GM19468 (cell line): ENCODE measurements around the gene ANKRD16.
"Not testable (repeated sequence)": the region's sequence is repeated elsewhere in the genome, so short reads cannot be mapped to it uniquely, and the experiment has no call there.

Source experiments
- ATAC-seq: cut with Tn5 transposase; IDR thresholded peaks from one replicate; pipeline ENCODE4 v1.9.1; 2021; ENCODE audit warnings: mild to moderate bottlenecking, moderate library complexity, moderate number of reproducible peaks; ENCODE audit not compliant: unreplicated experiment; ENCODE audit errors: extremely low read depth

Gene ANKRD16

GRCh38 chr10:5887029-5887428 is 2.7 kb downstream of the ANKRD16 start:
- no peak for ATAC-seq

GRCh38 chr10:5885619-5886018 is 4.1 kb downstream of the ANKRD16 start:
- ATAC-seq, result no peak

DNA sequence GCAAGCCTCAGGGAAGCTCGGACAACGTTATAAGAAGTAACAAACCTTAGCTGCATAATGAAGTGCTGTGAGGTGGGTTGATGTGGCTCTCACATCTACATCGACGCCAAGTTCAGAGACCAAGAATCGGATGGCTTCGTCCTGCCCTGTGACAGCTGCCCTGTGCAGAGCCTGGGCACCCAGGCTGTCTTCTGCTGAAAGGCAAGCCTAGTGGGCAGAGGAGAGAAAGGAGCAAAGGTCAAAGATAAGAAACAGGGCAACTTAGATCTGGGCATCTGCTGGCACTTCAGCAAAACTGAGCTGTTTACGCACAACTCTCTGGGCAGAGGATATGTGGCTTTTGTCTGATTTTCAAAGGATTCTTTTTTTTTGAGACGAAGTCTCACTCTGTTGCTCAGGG is 6.7 kb downstream of the ANKRD16 start:
- no peak for ATAC-seq

- ATAC-seq, result not testable (repeated sequence)
These were observed 12.7 kb downstream of the ANKRD16 start for GRCh38 chr10:5877041-5877440.

- no peak for ATAC-seq
These were observed 13.4 kb downstream of the ANKRD16 start for GRCh38 chr10:5876181-5876768.

GRCh38 chr10:5873515-5873995 is 16.1 kb downstream of the ANKRD16 start:
- ATAC-seq, result peak; percentile 39

DNA sequence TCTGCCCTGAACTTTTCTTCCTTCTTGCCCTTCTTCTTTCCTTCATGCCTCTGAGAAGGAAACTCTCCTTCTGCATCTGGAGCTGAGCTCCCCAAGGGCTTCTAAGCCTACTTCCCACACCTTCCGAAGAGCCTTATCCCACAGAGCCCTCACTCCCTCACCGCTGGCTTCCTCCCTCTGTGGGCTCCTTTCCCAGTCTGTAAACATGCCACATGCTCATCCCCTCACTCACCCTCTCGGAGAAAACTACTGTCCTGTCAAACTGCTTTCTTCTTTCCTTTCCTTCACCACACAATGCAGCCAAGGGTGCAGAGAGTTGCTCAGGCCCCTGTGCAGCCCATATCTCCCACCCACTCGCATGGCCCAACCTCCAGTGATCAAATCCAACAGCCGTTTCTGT is 18.1 kb downstream of the ANKRD16 start:
- ATAC-seq, result no peak

GRCh38 chr10:5869156-5869555 is 20.5 kb downstream of the ANKRD16 start:
- ATAC-seq, result no peak

DNA sequence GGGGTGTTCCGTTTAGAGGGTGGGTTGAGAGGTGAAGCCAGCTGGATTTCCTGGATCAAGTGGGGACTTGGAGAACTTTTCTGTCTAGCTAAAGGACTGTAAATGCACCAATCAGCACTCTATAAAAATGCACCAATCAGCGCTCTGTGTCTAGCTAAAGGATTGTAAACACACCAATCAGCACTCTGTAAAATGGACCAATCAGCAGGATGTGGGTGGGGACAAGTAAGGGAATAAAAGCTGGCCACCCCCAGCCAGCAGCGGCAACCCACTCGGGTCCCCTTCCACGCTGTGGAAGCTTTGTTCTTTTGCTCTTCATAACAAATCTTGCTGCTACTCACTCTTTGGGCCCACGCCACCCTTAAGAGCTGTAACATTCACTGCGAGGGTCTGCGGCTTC is 21.3 kb downstream of the ANKRD16 start:
- ATAC-seq, result not testable (repeated sequence)

DNA sequence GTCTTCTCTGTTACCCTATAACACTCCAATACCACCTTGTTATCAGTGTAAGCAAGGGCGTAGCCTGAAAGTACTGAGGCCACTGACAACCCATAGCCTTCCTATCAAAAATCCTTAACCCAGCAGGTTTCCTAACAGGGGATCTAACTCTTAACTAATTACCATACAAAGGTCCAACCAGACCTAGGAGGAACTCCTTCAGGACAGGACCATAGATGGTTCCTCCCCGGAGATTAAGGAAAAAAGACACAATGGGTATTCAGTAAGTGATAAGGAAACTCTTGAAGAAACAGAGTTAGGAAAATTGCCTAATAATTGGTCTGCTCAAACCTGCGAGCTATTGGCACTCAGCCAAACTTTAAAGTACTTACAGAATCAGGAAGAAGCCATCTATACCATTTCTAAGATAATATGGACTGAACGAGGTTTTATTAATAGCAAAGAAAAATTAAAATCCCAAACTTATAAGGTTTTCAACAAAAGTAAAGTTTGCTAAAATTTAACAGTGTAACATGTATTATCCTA is 22.5 kb downstream of the ANKRD16 start:
- not testable (repeated sequence) for ATAC-seq

DNA sequence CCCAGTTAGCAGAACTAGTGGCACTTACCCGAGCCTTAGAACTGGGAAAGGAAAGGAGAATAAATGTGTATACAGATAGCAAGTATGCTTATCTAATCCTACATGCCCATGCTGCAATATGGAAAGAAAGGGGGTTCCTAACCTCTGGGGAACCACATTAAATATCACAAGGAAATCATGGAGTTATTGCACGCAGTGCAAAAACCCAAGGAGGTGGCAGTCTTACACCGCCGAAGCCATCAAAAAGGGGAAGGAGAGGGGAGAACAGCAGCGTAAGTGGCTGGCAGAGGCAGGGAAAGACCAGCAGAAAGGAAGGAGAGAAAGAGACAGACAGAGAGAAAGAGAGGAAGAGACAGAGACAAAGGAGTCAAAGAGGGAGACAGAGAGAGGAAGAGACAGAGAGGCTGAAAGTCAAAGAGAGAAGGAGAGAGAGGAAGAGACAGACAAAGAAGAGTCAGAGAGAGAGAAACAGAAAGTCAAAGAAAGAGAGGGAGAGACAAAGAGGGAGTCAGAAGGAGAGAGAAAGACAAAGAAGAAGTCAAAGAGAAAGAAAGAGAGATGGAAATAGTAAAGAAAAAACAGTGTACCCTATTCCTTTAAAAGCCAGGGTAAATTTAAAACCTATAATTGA is 23.1 kb downstream of the ANKRD16 start:
- not testable (repeated sequence) for ATAC-seq

DNA sequence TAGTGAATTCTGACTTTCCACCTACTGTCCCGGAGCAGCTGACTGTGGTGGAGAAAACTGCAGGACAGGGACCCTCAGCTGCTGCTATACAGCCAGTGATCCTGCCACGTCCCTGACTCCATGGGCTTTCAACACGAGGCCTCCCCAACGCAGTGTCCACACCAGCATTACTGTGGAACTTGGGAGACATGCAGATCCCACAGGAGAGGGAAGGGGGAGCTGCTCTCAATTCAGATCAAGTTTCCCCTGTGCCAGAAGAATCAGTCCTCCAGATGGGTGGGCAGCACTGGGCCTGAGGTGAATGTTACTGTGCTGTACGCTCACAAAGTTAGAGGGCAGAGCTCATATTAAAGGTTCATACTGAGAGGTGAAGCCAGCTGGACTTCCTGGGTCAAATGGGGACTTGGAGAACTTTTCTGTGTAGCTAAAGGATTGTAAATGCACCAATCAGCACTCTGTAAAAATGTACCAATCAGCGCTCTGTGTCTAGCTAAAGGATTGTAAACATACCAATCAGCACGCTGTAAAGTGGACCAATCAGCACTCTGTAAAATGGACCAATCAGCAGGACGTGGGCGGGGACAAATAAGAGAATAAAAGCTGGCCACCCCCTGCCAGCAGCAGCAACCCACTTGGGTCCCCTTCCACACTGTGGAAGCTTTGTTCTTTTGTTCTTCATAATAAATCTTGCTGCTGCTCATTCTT is 26.6 kb downstream of the ANKRD16 start:
- ATAC-seq, result not testable (repeated sequence)

GRCh38 chr10:5862360-5862961 is 27.2 kb downstream of the ANKRD16 start:
- ATAC-seq, result peak; percentile 93

GRCh38 chr10:5860066-5860465 is 29.6 kb downstream of the ANKRD16 start:
- ATAC-seq, result no peak

DNA sequence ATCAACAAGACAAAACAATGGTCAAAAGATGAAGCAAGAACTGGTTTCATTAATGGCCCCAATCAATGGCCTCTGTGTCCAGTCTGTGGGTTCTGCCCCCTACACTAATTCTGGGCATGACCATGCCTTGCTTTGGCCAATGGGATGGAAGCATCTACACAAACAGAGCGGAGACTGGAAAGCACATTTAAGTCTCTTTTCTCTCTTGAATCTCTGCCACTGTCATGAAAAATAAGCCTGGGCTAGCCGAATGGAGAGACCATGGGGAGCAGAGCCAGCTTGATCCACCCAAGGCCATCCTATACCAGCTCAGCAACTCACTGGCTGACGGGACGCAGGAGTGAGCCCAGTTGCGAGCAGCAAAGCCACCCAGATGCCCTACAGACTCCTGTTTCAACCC is 30.9 kb downstream of the ANKRD16 start:
- no peak for ATAC-seq

GRCh38 chr10:5856701-5857004 is 33.0 kb downstream of the ANKRD16 start:
- ATAC-seq, result no peak

GRCh38 chr10:5855979-5856700 is 33.6 kb downstream of the ANKRD16 start:
- no peak for ATAC-seq

DNA sequence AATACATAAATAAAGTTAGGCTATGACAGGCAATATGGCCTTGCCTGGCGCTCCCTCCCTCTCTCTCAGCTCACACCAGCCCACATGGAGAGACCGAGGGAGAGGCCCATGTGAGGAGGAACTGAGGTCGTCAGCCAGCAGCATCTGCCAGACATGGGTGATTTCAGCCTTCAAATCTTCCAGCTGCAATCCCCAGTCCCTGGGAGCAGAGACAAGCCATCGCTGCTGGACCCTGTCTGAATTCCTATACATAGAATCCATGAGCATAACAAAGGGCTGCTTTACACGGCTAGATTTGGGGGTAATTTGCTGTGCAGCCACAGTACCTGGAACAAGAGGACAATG is 35.6 kb downstream of the ANKRD16 start:
- no peak for ATAC-seq

DNA sequence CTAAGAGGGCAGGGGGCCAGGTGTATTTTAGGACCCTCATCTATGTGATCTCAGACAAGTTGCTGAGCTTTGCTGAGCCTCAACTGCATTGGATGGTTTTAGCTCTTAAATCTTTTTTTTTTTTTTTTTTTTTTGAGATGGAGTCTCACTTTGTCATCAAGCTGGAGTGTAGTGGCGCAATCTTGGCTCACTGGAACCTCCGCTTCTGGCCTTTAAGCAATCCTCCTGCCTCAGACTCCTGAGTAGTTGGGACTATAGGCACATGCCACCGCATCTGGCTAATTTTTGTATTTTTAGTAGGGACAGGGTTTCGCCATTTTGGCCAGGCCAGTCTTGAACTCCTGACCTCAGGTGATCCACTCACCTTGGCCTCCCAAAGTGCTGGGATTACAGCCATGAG is 43.0 kb downstream of the ANKRD16 start:
- not testable (repeated sequence) for ATAC-seq

- ATAC-seq, result no peak
These were observed 45.2 kb downstream of the ANKRD16 start for GRCh38 chr10:5844345-5845055.
